HCT116 (cell line): ENCODE measurements around the gene TNNI3. TPM values are rescaled to one million over a fixed set of nuclear protein-coding genes. Genes with fewer than 3 reads are reported as not detected.

Source experiments
- ATAC-seq: fragments of 200-7000 bp; cut with Tn5 transposase; 2 replicates; pipeline ENCODE4 v1.9.1; 2020; ENCODE audit warnings: mild to moderate bottlenecking, moderate library complexity
- BruUV-seq: library from RNA; stranded (reverse); fragments of 400-500 nt; replicated peaks from 2 replicates; lab custom pipeline; 2021; lab: Mats Ljungman, UMichigan
- CTCF ChIA-PET: fragments of 300-600 bp; sonication (Branson Sonifier 250); formaldehyde crosslinking; loops from one replicate; lab custom pipeline; 2021; ENCODE audit warnings: antibody characterized with exemption; lab: Charles Lee
- POLR2A ChIA-PET: fragments of 300-600, 350-600 bp; sonication (Branson Sonifier 250); formaldehyde crosslinking; loops from one replicate; lab custom pipeline; 2021; ENCODE audit warnings: antibody characterized with exemption; lab: Charles Lee
- RAD21 ChIA-PET, 2 experiments: fragments of 300-600 bp; sonication (Branson Sonifier 250); formaldehyde crosslinking; loops; one replicate each; lab custom pipeline; 2023; ENCODE audit warnings: low total read pairs in 2 of 2; ENCODE audit not compliant: uncharacterized antibody in 2 of 2, unreplicated experiment in 2 of 2, low non-redundant PET in 1 of 2; lab: Charles Lee
- DNase-seq: peaks from one replicate; pipeline ENCODE4 v3.0.0-alpha.2; 2010; ENCODE audit warnings: low read depth, low spot score
- H2AFZ ChIP-seq: fragments of 200-600 bp; shearing (Covaris generic), sonication (generic); 2 replicates; pipeline ENCODE4 v1.6.1; 2017; ENCODE audit warnings: low read depth, mixed run types, mixed read lengths, antibody characterized with exemption, low read length; ENCODE audit not compliant: poor library complexity, severe bottlenecking
- H3K27ac ChIP-seq: 2 replicates; pipeline ENCODE4 v1.5.1; 2012; ENCODE audit warnings: low read depth, low read length
- H3K27me3 ChIP-seq: fragments of 200-600 bp; sonication (generic); 2 replicates; pipeline ENCODE4 v1.6.1; 2016; ENCODE audit warnings: mixed run types, low read length, mixed read lengths; ENCODE audit not compliant: insufficient read depth
- H3K36me3 ChIP-seq, 2 experiments: fragments of 200-500 bp in 1 of 2; fragments of 200-600 bp in 1 of 2; sonication (Bioruptor generic) in 1 of 2; sonication (generic) in 1 of 2; 2 replicates each; pipeline versions ENCODE4 v1.5.1 to v1.6.1; 2014 to 2016; ENCODE audit warnings: low read length in 2 of 2, inconsistent platforms in 1 of 2, mixed read lengths in 1 of 2, mixed run types in 1 of 2; ENCODE audit not compliant: insufficient read depth in 2 of 2, control insufficient read depth in 1 of 2
- H3K4me1 ChIP-seq, 2 experiments: fragments of 200-600 bp in 1 of 2; sonication (generic) in 1 of 2; 2 replicates each; pipeline versions ENCODE4 v1.5.1 to v1.6.1; 2012 to 2017; ENCODE audit warnings: low read length in 2 of 2, inconsistent platforms in 1 of 2, mild to moderate bottlenecking in 1 of 2, mixed read lengths in 1 of 2, mixed run types in 1 of 2, moderate library complexity in 1 of 2; ENCODE audit not compliant: insufficient read depth in 2 of 2, control insufficient read depth in 1 of 2
- H3K4me2 ChIP-seq: fragments of 200-600 bp; sonication (generic); 2 replicates; pipeline ENCODE4 v1.6.1; 2017; ENCODE audit warnings: mixed run types, low read length, mixed read lengths
- H3K4me3 ChIP-seq, 2 experiments: fragments of 200-600 bp in 1 of 2; sonication (generic) in 1 of 2; replicated peaks in 1 of 2; 2 replicates each; pipeline ENCODE4 v1.5.1; 2011 to 2016; ENCODE audit warnings: low read length in 2 of 2, control low read depth in 1 of 2, low read depth in 1 of 2, mild to moderate bottlenecking in 1 of 2, mixed read lengths in 1 of 2, mixed run types in 1 of 2
- H3K79me2 ChIP-seq: fragments of 200-600 bp; sonication (generic); 2 replicates; pipeline ENCODE4 v1.6.1; 2017; ENCODE audit warnings: mild to moderate bottlenecking, mixed run types, low read length, moderate library complexity, mixed read lengths; ENCODE audit not compliant: insufficient read depth
- H3K9ac ChIP-seq: fragments of 200-600 bp; sonication (generic); 2 replicates; pipeline ENCODE4 v1.6.1; 2016; ENCODE audit warnings: low read length, mixed read lengths
- H3K9me2 ChIP-seq: fragments of 200-600 bp; sonication (generic), shearing (Covaris generic); 2 replicates; pipeline ENCODE4 v1.6.1; 2017; ENCODE audit warnings: mixed run types, mild to moderate bottlenecking, moderate library complexity; ENCODE audit not compliant: insufficient read depth
- H3K9me3 ChIP-seq, 2 experiments: fragments of 200-500 bp in 1 of 2; fragments of 200-600 bp in 1 of 2; sonication (Bioruptor generic) in 1 of 2; sonication (generic) in 1 of 2; 2 replicates each; pipeline ENCODE4 v1.6.1; 2014 to 2017; ENCODE audit warnings: low read length in 2 of 2, mixed read lengths in 2 of 2, inconsistent platforms in 1 of 2, low read depth in 1 of 2, mild to moderate bottlenecking in 1 of 2, mixed run types in 1 of 2, moderate library complexity in 1 of 2; ENCODE audit not compliant: control insufficient read depth in 1 of 2, insufficient read depth in 1 of 2
- H4K20me1 ChIP-seq: fragments of 200-600 bp; sonication (generic), shearing (Covaris generic); 2 replicates; pipeline ENCODE4 v1.6.1; 2017; ENCODE audit warnings: mixed run types, mild to moderate bottlenecking, moderate library complexity; ENCODE audit not compliant: insufficient read depth
- ATF3 ChIP-seq: IDR thresholded peaks from 2 replicates; pipeline ENCODE4 v1.6.1; 2012
- EGR1 ChIP-seq: IDR thresholded peaks from 2 replicates; pipeline ENCODE4 v1.6.1; 2012; ENCODE audit warnings: low read depth
- EZH2phosphoT487 ChIP-seq: fragments of 200-600 bp; IDR thresholded peaks from 2 replicates; pipeline ENCODE4 v1.6.1; 2018; ENCODE audit warnings: antibody characterized with exemption, borderline replicate concordance
- JUND ChIP-seq: IDR thresholded peaks from 2 replicates; pipeline ENCODE4 v1.6.1; 2012
- SP1 ChIP-seq: IDR thresholded peaks from 2 replicates; pipeline ENCODE4 v1.6.1; 2012; ENCODE audit warnings: low read depth
- YY1 ChIP-seq: IDR thresholded peaks from 2 replicates; pipeline ENCODE4 v1.6.1; 2011; ENCODE audit warnings: low read length, low read depth, moderate library complexity, mild to moderate bottlenecking; ENCODE audit not compliant: insufficient replicate concordance; ENCODE audit errors: extremely low read depth
- ZNF274 ChIP-seq: fragments of 200-500 bp; sonication (Bioruptor generic); IDR thresholded peaks from 2 replicates; pipeline ENCODE4 v1.6.1; 2014; ENCODE audit warnings: mild to moderate bottlenecking, low read depth, low read length, inconsistent platforms
- intact Hi-C: fragments of 100-400 bp; cut with micrococcal nuclease; formaldehyde crosslinking; loops from 2 replicates; pipeline ENCODE4 v1.10.0; 2022
- total RNA-seq: library from RNA; stranded (reverse); gene quantifications from one replicate; pipeline ENCODE4 v1.2.1, GENCODE V29; 2021; ENCODE audit not compliant: unreplicated experiment

The TNNI3 gene
- total RNA-seq, 1 experiment from 2014 or later: 42.1 TPM

- POLR2A ChIA-PET: no interaction called here
Measured at GRCh38 chr19:55178781-55179599, 21.5 kb upstream of the TNNI3 start.

GRCh38 chr19:55176076-55176475 lies 18.5 kb upstream of the TNNI3 start:
- Histone ChIP-seq H3K27ac (no peak overlapping the region; the same call in 1 of the 2 replicates), H3K4me1 (peaks cover 17 to 59% of the 10 kb centered on the region in 2 experiments; a peak in 3 of 4 replicates), H3K79me2 (no peaks in the 10 kb centered on the region), H3K9me2 (no peaks in the 10 kb centered on the region), H2AFZ (no peak overlapping the region), H3K9me3 (peaks cover 0 to 5% of the 10 kb centered on the region in 2 experiments; a peak in 1 of 4 replicates), H3K4me2 (no peak overlapping the region), H3K27me3 (no peaks in the 10 kb centered on the region), H4K20me1 (no peaks in the 10 kb centered on the region), H3K4me3 (no peak overlapping the region), H3K36me3 (no peaks in the 10 kb centered on the region), H3K9ac (no peak overlapping the region)
- intact Hi-C loops: no loop called here
- ChIA-PET CTCF (interaction anchor here (0.8 to 2.4 kb wide), 4 partner anchors 10 to 35 kb away, joined by 3 to 13 read pairs (median 4); partner anchors contain the start of gene DNAAF3), POLR2A (interaction anchor here (0.6 to 0.7 kb wide), 2 partner anchors 10 to 203 kb away, joined by 3 to 4 read pairs; no protein-coding TSS in a partner anchor), RAD21 (no interaction called here)
- TF ChIP-seq ATF3: no peak
- no peak for TF ChIP-seq YY1
- no peak for TF ChIP-seq EGR1
- no TSS peak for BruUV-seq
- ATAC-seq (no peak), DNase-seq (no peak)

More at GRCh38 chr19:55178781-55179599, 21.5 kb upstream of the TNNI3 start:
- intact Hi-C loops: loop anchor here (1.0 kb wide), 1 partner anchor 37 kb away; no protein-coding TSS in a partner anchor
- CTCF ChIA-PET: interaction anchor here (1.0 to 1.6 kb wide), 3 partner anchors 13 to 38 kb away, joined by 3 to 7 read pairs (median 3); partner anchors contain the start of gene DNAAF3
- H3K79me2 ChIP-seq: no peaks in the 10 kb centered on the region
- no peaks in the 10 kb centered on the region for H3K27me3 ChIP-seq
- peak overlapping the region; percentile 20 for H2AFZ ChIP-seq
- H3K4me3 ChIP-seq: peak overlapping the region; percentile 22 to 40
- no peaks in the 10 kb centered on the region for H3K9me2 ChIP-seq
- no peak overlapping the region for H3K9ac ChIP-seq
- peaks cover 0 to 5% of the 10 kb centered on the region in 2 experiments; a peak in 1 of 4 replicates for H3K9me3 ChIP-seq
- peak overlapping the region; percentile 68 for H3K4me2 ChIP-seq
- peak; percentile 71 for ATAC-seq
- TF ChIP-seq EZH2phosphoT487 (no peak), SP1 (peak; percentile 99), ZNF274 (no peak), EGR1 (peak; percentile 83), YY1 (peak; percentile 56), JUND (peak; percentile 92)
- TF ChIP-seq, all 23 proteins: peak for 4
- RAD21 ChIA-PET: no interaction called here
- no peaks in the 10 kb centered on the region for H4K20me1 ChIP-seq
- 0 out of 2 replicates have a peak overlapping the region, but pooled peaks have one; percentile 12 for H3K27ac ChIP-seq
- DNase-seq: peak; percentile 69
- H3K36me3 ChIP-seq: no peaks in the 10 kb centered on the region
- BruUV-seq: no TSS peak
- H3K4me1 ChIP-seq: peaks cover 13 to 43% of the 10 kb centered on the region in 2 experiments; a peak in 3 of 4 replicates
